GM21723 (cell line): ENCODE measurements around the gene RASL11A.
"Not testable (repeated sequence)": the region's sequence is repeated elsewhere in the genome, so short reads cannot be mapped to it uniquely, and the experiment has no call there.

Experiments
- ATAC-seq: cut with Tn5 transposase; IDR thresholded peaks from one replicate; pipeline ENCODE4 v1.9.1; 2021; ENCODE audit warnings: mild to moderate bottlenecking, moderate library complexity; ENCODE audit not compliant: unreplicated experiment

RASL11A gene

DNA sequence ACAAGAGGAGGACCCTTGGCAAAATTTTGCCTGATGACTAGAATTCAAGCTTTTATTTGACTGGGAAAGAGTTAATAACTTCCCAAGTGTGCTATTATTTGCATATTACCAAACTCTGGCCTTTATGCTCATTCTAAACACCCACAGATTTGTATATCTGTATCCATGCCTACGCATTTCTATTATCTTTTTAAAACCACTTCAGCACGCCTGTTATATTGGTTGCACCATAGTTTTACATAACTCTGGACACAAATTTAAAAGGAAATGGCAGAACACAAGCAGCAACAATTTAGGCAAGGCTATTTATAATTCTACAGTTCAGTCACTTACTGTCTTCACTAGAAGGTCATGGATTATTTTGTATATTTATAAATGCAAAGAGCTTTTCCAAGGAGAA, 3.7 kb upstream of the RASL11A start:
- ATAC-seq: no peak

DNA sequence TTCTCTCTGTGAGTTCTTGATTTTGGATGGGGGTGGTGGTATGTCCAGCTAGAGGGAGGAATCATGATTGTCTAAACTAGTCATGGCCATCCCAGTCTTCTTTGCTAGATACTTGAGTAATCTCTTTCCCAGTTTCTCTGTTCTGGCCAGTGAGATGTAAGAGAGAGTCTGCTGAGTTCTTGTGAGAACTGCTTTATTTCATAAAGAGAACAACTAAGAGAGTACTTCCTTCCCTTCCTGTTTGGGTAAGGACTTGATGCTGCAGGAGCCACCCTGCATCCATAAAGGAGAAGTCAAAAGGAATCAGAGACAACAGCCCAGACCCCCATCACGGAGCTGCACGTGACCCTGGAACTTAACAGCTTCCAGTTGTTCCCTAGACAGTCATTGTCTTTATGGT, 3.0 kb upstream of the RASL11A start:
- no peak for ATAC-seq

DNA sequence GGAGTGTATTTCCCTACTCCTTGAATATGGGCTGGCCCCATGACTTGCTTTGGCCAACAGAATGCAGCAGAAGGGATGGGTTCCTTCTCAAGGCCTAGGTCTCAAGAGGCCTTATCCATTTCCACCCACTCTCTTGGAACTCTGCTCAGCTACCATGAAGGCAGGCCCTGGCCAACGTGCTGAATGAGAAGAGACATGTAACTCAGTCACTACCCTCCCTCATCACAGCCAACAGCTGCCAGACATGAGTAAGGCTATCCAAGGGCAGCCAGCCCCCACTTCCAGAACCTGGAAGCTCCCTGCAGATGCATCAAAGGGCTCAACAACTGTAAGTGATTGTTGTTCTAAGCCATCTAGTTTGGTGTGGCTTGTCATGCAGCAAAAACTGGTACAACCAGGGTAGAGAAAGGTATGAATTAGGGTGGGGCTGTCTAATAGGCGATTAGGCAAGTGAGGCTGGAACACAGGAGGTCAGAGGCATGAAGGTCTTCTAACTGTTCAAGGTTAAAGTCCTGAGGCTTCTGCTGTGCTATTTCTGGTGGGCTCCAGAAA, 1.4 kb upstream of the RASL11A start:
- ATAC-seq: no peak

DNA sequence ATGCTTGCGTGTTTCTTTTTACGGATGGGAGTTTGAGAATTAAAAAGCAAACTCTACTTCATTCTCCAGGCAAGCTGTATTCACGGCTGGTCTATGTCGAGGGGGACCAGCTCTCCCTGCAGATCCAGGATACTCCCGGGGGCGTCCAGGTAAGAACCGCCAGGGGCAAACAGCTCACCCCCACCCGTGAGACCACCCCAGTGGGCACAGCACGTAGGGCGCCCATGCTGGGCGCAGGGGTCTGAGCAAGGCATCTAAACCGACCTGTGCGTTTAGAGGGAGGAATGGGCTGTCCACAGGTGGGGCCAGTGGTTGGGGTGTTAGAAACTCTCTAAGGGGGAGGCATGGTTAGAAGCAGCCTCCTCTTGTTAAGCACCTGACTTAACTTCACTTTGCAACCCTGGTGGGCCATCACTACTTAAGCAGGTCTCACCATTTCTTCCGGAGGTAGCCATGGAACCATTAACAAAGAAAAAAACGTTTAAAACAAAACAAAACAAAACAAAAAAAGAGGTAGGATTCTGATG, 1.0 kb downstream of the RASL11A start:
- no peak for ATAC-seq

DNA sequence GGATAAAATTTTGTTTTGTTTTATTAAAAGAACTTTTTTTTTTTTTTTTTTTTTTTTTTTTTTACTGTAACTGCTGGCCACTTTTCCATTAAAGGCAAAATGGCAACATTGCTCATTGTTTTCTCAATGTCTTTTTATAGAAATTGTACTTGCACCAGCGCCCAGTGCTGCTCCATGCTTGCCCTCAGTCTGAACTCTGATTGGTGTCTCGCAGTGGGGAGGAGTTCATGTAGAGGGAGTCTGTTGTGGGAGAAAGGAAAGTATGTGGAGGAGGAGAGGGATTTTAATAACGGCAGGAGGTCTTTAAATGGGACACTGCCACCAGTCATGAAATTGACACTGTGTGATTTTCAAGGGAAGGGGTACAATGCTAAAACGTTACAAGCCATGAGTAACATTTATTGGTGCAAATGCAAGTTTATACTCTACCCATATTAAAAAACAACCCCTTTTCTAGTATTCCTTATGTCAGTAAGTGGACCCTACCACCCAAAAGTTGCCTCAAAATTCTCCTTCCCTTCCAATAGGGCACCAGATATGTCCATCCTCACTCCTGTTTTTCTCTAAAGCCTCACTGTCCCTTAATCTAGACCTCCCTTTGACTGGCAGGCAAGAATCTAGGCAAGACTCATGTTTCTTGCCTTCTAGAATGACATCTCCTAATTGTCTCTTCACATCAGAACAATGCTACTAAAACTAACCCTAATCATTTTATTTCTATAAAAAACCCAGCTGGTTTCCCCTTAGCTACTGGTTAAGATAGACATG, 3.2 kb downstream of the RASL11A start:
- no peak for ATAC-seq

DNA sequence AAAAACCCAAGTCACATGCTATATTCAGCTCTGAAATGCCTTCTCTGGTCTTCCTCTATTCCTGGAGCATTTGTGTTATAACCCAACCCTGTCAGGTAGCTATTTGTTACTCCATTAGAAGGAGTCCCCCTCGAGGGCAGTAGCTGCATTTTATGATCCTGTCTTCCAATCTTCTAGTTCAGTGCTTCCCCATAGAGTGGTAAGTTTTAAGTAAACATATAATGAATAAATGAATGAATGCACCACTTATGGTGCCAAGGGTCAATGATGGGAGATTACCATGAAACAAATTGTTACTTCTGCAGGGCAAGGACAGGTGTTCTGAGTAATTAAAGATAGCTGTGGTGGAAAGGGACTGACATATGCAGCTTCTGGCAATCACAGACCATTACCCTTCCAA, 4.0 kb downstream of the RASL11A start:
- no peak for ATAC-seq

DNA sequence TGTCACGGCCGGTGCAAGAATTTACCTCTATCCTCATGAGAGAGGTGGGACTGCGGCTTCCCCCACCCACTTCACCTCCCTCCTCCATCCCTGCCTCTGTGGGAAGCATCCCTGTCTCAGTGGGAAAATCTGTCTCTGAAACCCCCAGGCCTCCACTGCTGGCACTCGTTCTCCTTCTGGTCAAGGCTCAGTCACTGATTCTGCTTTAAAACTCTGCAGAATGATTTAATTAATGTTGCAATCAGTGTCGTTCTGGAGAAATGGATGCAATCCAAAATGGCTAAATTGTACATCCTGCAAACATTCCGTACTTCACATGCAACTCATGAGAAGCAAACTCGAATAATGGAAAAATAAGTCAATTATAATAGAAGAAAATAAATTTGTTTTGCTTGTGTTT, 5.6 kb downstream of the RASL11A start:
- ATAC-seq: no peak

DNA sequence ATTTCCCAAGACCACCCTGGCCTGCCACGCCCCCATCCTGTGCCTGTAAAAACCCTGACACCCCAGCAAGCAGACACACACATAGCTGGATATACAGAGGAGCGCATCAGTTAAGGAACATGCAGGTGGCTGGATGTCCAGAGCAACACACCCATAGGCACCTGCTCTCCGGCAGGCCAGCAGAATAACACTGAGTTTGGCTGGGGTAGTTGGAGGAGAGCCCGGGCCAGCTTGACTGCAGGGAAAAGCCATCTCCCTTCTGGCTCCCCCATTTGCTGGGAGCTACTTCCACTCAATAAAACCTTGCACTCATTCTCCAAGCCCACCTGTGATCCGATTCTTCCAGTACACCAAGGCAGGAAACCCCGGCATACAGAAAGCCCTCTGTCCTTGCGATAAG, 8.9 kb downstream of the RASL11A start:
- ATAC-seq: no peak

DNA sequence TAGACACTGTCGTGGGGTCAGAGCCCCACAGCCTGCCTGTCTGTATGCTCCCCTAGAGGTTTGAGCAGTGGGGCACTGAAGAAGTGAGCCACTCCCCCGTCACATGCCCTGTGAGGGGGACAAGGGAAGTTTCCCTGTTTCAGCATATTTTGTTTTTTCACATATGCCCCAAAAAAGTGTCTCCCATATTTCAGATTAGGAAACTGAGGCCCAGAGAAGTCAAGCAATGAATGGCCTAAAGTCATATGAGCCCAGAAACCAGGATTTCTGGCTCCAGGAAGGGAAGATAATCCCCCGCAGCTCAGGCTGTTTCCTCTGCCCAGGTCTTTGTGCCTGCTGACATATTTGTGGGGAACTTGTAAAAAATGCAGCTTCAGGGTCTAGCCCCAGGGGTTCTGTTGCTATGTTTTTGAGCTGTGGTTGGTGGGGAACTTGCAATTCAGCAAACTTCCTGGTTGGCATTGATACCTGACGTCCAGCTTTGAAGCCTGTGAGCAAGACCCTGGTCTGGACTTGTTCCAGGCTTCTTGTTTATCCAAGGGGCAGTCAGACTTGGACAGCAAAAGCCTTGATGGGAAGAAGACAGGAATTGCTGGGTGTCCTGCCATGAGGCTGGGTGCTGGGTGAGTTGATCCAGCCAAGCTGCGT, 9.5 kb downstream of the RASL11A start:
- ATAC-seq: no peak

DNA sequence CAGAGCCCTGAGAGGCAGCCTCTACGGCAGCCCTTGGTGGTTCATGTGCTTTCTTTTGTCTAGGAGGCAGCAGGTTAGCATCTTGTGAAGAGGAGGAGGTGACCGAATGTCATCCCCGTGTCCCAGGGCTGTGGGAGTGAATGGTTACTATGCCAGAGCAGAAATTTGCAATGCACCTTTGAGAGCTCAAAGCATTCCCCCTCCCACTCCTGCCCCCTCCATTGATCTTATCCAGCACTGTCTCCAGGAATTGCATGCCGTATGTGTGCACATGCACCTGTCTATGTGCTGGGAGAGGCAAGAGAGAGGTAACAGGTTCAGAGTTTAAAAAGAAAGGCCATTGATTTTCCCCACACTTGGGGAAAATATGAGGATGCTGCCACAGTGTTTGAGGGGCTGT, 10.2 kb downstream of the RASL11A start:
- no peak for ATAC-seq

DNA sequence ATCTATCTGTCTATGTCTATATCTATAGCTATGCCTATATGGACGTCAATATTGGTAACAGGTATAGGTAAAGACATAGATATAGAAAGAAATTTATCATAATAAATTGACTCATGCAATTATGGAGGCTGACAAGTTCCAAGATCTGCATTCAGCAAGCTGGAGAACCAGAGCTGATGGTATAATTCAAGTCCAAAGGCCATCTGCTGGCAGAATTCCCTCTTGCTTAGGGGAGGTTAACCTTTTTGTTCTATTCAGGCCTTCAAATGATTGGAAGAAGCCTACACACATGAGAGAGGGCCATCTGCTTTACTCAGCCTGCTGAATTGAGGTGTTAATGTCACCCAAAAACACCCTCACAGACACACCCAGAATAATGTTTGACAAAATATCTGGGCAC, 10.8 kb downstream of the RASL11A start:
- no peak for ATAC-seq

DNA sequence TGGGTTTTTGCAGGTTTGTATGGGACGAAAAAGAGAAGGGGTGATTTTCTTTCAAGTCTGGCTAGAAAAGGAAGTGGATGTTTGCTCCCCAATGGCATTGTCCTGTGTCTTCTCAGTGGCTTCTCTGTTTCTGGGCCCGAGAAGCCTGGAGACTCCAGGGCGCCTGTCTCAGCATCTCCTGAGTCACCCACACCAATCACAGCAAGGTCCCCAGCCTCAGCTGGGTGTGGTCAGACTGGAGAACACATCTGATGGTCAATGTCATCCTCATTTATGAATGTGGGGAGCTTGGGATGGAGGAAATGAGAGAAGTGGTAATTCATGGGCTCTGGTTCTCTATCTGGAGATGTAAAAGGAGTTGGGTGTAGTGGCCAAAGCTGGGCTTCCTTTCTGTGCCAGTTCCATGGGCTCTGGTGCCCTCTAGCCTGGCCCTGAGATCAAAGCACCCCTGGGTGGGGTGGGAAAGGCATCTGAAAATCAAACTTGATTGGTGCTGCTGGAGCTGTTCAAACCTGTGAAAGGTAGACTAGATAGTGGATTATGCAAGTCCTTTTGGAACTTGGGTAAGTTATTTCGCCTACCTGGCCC, 13.4 kb downstream of the RASL11A start:
- no peak for ATAC-seq

DNA sequence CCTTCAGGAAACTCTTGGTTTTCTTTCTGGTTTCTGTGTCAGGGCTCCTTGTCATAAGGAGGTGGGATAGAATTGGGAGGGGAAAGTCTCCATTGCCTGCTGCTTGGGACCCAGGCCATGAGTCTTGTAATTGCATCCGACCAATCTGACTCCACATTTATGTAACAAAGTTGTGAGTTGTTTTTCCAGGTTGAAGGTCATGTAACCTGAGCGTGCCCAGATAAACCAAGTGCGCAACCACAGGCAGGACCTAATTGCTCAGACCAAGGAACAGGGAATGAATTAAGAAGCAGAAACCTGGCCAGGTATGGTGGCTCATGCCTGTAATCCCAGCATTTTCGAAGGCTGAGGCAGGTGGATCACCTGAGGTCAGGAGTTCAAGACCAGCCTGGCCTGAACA, 17.8 kb downstream of the RASL11A start:
- no peak for ATAC-seq

DNA sequence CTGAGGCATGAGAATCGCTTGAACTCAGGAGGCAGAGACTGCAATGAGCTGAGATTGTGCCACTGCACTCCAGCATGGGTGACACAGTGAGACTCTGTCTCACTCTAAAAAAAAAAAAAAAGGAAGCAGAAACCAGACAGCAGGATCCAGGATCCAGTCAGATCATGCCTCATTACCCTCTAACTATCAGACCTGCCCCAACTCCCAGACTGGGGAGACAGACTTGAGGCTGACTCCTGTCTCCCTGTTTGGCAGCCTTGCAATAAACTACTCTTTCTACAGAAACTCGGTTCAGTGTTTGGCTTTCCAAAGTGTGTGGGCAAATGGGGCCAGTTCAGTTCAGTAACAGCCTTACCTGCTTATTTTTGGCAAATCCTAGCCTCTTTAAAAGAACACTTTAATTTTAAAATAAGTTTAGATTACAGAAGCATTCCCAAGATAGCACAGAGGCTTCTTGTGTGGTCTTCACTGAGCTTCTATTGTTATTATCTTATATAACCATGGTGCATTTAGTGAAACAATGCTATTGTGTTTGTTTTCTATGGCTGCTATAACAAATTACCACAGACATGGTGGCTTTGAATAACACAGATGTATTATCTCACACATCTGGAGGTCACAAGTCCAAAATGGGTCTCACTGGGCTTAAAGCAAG, 18.5 kb downstream of the RASL11A start:
- no peak for ATAC-seq

DNA sequence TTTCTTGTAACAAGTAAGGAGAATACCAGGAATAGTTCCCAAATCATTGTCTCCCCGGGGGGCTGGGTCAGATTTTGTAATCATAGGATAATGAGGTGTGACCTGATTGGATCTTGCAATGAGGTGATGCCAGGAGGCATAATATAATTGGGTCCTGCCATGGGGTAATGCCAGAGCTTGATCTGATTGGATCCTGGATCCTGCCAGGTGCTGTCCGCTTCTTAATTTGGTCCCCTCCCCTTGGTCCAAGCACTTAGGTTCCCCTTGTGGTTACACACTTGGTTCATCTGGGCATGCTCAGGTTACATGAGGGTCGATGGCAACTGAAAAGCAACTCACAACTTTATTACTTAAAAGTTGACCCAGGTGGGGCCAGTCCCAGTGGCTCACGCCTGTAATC, 20.1 kb downstream of the RASL11A start:
- no peak for ATAC-seq

DNA sequence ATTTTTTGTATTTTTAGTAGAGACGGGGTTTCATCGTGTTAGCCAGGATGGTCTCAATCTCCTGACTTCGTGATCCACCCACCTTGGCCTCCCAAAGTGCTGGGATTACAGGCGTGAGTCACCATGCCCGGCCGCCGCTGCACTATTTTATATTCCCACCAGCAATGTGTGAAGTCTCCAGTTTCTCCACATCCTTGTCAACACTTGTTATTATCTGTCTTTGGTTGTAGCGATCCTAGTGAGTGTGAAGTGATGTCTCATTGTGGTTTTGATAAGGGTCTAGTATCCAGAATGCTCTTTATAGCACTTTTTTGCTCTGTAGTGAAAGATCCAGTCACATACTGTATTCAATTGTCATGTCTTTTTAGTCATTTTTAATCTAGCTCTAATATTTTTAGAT, 21.3 kb downstream of the RASL11A start:
- not testable (repeated sequence) for ATAC-seq

DNA sequence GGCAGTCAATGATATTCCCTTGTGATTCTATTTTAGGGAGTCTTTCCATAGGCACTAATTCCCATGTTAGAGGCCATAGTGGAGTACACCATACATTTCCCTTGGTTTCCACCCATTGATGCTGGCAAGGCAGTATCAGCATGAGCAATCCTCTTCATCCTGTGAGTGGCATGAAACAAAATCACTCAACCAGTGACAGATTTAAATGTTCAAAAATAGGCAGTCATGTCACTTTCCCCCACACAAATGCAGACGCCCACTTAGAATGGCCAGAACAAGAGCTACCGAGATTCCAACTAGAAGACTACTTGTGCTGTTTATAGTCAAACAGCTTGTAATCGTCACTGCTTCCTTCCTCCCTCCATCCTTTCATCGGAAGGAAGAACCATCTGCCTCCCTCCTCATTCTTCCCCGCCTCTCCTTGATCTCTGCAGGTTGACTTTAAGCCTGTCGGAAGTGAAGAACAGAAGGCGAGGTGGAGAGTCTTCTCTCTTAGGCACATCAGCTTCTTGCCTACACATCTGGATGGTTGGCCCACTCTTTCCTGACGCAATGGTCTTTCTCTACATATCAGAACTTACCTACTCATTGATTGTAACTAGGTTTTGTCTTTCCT, 22.6 kb downstream of the RASL11A start:
- ATAC-seq: no peak

DNA sequence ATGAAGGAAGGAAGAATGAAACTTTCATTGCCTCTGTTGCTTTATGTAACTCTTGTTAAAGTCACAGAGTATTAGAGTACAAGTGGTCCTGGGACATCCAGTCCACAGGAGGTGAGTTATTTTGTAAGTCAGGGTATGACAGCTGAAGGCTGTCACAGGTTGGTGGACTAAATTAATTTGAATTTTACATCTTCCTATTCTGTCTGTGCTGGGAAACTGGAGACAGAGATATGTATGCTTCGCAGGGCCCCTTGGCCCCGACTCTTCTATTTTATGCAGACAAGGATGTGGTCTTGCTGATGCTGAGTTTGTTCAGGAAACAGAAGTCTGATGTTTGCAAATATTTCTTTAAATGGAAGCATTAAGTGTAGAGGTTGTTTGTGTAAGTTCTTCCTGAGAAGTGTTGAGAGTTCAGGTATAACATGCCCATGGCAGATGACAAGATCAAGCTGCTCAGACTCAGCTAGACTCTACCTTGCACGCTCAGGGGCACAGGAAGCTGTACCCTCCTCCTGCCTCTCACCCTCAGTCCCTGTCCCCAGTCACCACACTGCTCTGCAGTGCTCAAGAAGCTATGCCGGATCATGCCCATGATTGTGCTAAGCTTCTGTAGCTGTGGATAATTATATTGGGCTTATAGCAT, 23.4 kb downstream of the RASL11A start:
- no peak for ATAC-seq

DNA sequence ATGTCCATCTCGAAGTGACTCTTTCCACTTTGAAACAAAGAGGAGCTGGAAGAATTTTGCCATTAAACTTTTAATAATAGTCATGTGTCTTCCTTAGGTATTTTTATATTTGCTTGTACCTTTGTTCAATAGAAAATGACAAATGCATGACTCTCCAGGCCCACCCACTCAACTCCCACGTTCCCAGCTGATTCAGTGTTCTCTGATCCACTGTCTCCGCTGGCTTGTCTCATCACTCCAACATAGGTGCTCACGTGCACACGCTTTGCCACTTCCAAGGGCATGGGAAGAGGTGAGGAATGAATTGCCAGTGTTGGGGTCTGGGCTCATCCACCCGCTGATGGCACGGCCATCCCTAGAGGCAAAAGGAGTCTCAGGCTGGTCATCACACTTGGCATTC, 24.5 kb downstream of the RASL11A start:
- no peak for ATAC-seq

DNA sequence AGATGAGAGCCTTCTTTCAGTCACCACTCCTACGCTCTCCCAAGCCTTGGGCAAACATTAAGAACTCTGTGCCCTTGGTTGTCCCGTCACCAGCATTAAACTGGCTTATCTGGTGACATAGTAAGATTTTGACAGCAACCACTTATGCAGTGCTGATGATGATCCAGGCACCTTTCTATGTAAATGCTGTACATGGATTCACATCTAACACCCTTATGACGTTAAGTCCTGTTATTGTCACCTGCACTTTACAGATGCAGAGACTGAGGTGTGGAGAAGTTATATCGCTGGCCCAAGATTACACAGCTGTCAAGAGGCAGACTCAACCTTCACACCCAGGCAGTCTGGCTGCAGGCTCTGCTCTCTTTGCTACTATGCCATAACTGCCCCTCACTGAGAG, 25.0 kb downstream of the RASL11A start:
- ATAC-seq: no peak
